HPDE6-E6E7 (cell line): ENCODE measurements around the gene CEBPB.

ENCODE experiments used
- DNase-seq: peaks from one replicate; pipeline ENCODE4 v3.0.0; 2011; ENCODE audit warnings: missing footprints; ENCODE audit errors: extremely low spot score

CEBPB gene

DNA sequence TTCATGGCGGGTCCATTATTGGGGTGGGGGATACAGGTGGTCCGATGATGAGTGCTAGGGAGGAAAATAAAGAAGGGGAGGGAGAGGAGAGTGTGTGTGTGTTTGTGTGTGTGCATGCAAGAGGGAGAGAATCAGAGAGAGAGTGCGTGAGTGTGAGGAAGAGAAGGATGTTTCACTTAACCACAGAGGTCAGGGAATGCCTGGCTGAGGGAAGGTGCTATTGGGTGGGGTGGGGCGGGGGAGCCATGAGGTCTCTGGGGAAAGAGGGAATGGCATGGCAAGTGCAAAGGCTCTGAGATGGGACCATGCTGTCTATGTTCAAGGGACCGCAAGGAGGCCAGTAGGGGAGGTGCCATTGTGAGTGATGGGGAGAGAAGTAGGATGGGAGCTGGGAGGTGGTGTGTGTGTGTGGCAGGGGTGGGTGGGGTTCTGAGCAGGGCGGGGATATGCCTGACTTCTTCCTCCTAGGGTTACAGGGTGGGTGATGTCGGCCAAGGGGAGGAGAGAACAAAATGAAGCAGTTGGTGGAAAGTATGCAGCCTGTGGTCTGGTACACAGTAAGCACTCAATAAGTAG is 23.0 kb downstream of the CEBPB start:
- no peak for DNase-seq

DNA sequence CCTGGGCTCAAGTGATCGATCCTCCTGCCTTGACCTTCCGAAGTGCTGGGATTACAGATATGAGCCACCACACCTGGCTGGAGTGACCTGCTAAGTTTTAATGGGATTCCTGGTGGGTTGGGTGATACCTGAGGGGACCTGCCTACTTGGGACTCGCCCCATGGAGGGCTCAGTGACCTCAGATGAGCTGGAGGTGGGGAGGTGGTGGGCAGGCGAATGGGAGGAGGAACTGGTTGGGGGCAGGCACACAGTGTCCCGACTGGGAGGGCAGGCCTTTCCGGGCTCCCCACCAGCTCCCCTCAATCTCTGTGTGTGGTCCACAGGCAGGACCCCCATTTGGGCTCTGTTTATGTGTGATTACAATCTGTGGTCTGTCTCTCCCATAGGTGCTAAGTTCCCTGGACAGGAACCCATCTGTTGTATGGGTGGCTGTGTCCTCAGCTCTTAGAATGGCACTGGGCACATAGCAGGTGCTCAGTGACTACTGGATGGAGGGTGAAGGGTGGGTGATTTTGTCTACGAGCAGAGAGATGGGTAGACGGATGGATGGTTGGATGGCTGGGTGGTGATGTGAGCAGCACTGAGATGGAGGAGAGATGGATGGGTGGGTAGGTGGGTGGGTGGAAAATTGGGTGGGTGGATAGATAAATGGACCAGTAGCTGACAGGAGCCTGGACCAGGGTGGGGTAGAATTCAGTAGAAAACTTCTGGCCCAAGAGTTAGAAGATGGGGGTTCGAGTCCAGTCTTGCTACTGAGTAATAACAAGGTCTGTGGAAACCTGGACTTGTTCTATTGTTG is 23.8 kb downstream of the CEBPB start:
- no peak for DNase-seq

DNA sequence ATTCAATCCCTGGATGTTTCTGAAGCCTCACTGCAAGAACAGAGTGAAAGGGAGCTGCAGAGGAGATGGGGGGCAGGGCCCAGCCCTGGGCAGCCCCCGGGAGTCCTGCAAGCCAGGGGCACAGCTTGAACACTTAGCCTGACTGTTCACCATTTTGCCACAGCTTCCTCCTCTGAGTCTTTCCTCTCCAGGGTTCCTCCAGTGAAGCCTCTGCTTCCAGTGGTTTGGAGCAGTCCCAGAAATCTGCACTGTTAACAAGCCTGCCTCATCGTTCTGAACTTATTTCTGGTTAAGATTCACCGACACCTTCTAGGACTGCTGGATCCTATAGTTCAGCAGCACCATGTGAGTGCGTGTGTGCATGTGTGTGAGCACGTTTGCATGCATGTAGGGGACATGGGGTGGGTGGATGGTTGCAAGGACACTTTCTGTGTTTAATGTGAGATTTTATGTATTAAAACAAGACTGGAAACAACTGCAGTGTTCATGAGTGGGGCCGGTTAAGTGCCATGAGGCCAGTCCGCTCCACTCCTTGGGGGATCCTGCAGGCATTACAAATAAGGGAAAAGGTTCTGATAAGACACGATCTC is 24.6 kb downstream of the CEBPB start:
- DNase-seq: no peak

DNA sequence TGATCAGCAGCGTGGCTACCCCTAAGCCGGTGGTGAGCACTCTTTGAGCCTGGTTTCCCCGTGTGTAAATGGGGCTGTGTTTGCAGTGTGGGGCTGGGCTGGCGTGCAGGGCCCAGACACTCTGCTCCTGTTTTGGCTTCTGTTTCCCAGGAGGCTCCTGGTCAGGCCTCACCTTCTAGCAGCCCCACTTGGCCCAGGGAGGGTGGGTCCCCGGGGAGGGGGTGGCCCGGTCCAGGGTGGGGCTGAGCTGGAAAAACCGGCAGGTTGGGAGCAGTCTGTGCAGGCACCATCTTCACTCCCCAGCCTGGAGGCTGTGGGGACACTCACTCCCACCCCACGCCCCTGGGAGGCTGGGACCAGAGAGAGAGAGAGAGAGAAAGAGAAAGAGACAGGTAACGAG is 25.3 kb downstream of the CEBPB start:
- DNase-seq: no peak

DNA sequence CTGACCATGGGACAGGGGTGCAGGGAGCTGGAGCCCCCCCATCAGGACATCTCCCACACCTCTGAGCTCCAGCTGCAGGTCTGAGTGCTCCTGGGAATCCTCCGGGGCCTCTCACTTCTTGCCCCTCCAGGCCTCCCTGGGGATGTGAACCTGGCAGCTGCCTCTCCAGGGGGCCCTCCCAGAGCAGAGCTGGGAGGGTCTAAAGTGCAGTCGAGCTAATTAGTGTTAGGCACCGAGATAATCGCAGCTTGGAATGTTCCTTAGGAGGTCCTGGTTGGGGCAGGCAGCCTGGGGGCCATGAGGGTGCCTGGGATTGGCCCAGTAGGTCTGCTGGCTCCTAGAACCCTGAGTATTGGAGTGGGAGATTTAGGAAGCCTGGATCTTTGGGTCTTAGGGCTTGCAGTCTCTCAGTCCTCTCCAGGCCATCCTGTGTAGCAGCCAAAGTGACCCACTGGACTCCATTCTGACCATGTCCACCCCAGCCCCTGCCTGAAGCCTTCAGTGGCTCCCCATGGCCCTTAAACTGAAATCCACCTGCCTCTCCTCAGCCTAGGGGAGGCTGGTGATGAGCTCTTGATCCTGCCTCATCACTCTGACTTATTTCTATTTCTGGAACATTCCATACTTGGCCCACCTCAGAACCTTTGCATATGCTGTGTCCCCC is 26.0 kb downstream of the CEBPB start:
- no peak for DNase-seq

DNA sequence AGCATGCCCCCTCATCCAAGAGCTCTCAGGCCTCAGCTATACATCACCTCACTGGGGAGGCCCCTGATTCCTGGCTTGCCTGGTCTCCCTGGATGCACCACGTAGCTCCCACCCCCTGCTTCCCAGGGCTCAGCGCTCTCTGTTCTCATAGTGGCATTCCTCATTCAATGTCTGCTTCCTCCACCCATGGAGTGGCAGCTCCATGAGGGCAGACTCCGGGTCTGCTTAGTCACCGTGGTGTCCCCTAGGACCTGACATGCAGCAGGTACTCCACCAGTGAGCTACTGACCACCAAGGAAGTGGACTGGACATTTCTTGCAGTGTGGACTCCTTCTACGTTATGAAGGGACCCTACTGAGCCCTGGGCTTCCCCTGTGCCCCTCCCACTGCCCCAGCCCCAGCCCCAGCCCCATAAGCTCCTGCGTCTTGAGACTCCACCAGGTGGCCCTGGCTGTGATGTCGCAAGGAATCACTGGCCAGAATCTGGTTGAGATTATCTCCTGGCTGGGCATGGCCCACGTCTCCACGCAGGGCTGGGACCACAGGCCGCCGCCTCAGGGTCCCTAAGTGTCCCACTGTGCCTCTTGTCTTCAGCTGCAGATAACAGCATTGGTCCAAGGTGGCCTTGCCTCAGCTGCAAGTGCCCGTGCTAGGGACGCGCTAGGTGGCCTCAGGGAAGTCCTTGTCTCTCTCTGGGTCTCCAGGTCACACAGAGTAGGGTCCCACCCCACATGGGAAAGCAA is 26.7 kb downstream of the CEBPB start:
- DNase-seq: no peak

DNA sequence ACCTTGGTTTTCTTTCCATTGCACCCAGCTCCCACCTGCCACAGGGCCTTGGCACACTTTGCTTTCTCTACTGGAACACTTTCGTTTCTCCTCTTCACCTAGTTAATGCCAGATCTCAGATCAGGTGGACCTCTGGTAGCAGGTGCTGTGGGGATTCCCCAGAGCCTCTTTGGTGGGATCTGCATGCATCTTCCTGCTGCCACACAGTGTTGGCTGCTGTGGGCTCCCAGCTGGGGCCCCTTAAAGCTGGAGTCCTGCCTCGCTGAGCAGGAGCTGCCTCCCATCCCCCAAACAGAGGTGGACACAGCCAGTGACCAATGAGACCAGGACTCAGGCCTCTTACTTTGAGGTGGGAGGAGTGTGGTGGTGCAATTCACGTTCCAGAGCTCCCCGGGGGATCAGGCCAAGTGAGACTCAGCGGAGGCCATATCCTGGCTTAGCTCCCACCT is 28.4 kb downstream of the CEBPB start:
- DNase-seq: no peak

DNA sequence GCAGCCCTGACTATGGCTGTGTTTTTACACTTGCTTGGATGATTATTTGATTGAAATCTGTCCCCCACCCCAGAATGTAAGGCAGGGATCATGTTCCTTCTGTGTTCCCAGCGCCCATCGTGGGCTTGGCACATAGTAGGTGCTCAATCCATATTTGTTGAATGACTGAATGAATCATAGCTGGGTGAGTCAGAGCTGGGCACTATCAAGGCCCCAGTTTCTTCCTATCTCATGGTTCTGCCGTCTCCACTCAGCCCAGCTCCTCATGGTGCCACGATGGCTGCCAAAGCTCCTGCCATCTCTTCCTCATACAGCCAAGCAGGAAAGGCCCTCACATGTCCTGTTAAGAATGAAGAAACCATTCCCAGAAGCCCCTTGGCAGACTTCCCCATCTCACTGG is 29.0 kb downstream of the CEBPB start:
- DNase-seq: no peak

DNA sequence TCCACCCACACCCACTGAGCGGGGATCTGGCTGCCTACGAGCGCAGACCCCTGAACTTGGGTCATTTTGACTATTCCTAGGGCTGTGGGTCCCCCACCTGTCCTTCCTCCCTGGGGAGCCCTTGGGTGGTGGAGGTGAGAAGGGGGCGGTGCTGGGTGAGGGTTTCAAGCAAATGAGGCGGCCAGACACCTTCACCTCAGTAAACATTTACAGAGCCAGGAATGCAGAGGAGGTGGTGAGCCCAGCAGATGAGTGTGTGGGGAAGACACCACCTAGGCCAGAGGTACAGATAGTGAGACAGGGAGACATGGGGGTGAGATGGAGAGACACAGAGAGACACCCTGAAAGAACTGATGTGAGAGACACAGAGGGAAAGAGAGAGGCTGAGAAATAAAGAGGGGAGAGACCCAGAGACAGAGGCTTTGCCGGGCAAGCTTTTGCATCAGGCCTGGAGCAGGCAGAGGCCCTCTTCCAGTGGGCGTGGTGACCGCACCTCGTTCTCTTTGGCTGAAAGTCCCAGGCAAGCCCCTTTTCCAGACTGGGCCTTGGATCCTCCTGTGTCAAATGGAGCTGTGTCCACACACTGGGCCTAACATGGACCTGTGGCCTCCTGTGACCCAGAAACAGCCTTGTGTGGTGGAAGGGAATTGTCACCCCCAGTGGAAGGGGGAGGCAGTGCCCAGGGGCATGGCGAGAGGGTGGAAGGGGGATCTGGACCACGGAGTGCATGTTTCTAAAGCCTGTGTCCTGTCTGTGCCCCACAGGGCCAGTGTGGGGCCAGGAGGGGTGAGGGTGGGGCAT is 29.7 kb downstream of the CEBPB start:
- no peak for DNase-seq

DNA sequence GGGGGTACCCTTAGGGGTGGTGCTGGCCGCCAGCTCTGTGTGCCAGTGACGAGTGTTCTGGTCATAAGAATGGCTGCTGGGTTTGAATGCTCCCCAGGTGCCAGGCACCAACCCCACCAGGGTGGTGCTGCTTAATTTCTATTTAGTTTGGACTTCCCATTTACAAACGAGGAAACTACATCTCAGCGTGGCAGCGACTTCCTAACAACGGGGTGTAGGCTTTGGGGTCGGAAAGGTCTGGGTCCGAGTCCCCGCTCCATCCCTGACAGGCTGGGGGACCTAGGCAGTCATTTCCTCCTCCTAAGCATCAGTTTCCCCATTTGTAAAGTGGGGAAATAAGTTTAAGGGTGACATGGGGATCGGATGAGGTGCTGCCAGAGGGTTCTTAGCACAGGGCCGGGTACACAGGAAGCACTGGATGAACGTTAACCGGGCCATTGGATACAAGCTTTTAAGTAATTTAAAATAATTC is 30.3 kb downstream of the CEBPB start:
- no peak for DNase-seq

DNA sequence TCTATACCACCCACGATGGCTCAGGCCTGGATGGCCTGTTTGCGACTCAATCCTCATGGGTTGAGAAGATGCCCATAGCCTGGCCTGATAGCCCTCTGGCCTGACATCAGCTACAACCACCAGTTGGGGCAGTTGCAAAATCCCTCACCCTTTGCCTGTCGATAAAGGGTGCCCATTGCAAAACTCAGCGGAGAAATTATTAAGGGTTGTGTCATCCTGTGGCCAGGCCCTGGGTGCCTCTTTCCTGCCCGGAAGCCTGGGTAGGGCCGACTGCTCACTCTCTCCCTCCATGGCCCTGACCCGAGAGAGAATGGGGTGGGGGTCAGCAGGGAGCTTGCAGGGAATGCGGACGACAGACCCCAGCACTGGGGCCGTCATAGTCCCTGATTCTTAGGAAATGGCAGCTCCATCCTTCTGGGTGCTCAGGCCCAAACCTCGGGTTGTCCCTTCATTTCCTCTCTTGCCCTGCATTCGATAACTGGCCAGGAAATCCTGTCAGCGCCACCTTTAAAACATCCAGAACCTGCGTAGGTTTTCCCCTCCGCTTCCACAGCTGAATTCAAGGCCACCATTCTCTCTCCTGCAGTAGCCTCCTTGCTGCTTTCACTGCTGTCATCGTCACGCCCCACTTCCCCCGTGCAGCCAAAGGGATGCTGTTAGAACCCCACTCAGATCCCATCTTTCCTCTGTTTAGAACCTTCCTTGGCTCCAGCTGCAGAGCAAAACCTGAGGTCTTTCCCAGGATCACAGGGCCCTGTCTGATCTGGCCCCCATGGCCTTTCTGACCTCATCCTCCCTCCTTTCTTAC is 31.1 kb downstream of the CEBPB start:
- peak; percentile 98 for DNase-seq

DNA sequence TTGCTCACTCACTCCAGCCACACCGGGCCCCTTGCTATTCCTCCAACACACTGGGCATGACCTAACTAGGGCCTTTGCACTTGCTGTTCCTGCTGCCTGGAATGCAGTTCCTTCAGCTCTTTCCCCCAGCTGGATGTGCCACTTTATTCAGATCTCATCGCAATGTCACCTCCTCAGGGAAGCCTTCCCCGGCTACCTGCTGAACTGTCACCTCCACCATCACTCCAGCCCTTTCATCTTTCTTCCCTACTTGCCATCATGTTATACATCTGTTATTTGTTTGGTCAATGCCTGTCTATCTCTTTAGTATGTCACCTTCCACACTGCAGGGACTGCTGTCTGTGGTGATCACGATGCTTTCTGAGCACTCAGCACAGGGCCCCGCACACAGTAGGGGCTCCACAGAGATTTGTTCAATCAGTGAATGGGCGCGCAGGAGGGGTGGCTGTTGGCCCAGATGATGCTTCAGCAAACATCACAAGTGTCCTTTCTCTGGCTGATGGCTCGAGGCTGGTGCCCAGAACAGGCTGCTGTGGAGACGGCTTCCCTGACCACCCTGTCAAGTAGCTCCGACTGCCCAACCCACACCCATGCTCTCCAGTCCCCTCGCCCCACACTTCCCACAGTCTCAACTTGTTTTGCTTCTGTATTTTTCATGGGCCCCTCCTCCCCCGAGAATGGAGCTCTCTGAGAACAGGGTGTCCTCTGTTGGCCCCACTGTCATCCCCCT is 31.8 kb downstream of the CEBPB start:
- no peak for DNase-seq

DNA sequence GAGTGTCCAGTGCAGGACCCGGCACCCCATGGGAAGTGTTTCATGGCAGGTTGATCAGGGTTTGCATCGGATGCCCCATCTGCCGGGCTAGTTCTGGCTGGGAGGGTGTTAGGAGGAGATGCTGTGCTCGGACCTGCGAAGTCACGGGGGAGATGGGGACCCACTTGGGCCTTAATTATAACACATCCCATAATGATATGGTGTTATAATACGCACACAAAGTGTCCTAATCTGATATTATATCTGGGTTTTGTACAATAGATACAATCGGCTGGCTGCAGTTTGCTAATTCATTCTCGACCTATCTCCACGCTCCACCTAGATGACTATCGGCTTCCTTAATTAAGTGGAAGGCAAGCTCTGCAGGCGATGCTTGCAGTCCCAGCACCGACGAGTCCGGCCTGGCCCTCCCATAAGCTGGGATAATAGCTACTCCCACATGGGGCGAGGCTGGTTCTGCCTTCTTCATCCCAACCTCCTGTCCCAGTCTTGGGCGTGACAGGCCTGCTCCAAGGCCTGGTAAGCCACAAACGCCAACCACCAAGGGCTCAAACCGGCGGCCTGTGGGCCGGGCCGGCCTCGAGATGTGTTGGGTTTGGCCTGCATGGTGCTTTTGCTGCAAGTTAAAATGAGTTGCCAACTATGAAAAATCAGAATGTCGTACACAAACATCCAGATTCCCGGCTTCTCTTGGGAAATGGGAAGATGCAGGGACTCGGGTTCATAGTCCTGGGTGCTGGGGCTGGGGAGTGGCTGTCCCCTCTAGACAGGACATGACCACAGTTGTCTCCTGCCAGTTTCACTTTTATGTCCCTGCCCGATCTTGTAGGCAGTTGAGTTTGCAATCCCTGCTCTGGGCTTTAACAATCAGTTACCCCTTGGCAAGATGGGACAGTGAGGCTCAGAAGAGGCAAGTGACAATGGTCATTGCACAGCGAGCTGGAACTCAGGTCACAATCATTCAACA is 32.7 kb downstream of the CEBPB start:
- DNase-seq: no peak

DNA sequence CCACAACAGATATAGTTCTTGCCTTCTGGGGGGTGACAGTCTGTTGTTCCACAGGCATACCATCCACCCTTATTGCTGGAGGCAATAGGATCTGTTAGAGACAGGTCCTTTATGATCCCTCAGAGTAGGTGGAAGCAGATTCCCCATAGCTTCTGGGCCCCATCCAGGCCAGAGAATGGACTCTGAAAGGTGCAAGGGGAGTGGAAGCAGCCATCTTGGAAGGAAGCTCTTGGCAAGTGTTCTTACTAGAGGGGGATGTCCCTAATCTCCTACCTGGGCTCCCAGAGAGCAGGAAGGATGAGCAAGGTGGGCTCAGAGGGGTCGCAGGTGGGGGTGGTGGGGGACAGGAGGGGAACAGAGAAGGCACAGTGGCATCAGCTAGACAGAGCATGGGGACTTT is 33.4 kb downstream of the CEBPB start:
- DNase-seq: no peak

DNA sequence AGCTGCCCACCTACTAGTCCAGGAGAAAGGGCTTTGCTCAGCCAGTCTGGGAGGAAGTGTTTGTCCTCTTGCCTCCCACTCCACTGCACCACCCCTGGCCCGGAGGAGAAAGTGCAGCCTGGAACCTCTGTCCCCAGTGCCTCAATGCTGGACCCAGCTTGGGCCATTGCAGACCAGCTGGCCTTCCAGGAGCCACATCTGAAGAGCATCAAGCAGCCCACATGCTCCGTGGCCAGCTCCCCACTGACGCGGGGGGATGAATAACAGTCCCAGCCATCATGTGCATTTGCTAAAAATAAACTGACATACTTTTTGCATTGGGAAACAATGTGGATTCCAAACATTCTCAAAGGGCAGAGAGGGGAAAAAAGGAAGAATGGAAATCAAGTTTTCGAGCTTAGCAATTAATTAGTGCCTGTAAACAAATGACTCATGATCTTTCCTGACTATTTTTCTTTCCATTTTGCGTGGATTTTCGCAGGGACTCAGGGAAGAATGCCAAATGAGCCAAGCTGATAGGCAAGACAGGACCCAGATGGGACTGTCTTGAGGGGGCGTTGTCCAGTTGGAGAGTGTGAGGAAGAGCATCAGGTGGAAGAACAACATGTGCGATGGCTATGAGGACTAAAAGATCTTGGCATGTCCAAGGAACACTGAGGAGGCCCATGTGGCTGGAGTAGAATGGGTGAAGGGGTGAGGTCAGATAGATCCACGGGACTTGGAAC is 34.1 kb downstream of the CEBPB start:
- DNase-seq: no peak

DNA sequence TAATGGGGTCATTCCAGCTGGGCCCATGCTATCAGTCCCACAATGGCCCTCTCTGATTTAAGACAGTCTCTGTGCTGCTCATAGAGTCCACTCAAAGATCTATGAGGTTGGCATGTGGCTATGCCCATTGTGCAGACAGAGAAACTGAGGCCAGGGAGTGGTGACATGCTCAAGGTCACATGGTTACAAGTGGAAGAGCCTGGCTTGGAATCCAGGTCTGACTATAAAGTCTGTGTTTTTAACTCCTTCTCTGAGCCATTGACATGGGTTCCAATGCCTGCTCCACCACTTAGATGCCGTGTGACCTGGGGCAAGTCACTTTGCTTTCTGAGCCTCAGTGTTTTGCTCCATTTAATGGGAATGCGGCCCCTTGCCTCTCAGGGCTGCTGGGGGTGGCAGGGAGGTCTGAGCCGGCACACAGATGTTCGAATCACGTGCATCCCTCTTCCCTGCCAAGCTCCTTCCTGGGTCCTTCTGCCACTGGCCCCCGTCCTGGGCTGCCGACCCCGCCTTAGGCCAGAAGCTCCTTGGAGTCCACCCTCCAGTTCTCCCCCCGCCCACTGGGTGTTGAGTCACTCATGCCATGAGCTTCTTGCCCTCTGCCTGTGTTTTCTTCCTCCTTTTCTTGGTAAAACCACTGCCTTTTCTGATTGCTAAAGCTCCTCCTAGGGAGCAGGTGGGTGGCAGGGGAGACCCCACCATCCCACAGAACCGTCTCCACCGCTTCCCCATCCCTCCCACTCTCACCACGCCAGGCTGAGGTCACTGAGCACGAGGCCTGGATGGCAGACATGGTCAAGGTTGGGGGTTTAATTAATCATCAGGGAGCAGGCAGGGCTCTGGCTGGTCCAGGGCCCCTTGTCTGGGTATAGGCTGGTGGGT is 35.7 kb downstream of the CEBPB start:
- DNase-seq: no peak

DNA sequence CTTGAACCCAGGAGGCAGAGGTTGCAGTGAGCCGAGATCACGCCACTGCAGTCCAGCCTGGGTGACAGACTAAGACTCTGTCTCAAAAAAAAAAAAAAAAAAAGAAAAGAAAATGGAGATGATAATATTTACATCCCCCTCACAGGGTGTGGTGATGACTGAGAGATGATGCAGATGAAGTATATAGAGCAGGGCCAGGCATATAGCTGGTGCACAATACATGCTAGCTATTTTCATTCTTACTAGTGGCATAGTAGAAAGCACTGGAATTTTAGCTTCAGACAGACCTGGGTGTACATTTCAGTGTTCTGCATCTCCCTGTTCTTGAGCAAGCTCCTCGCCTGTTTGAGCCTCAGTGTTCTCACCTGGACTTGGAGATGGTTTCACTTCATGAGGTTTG is 36.9 kb downstream of the CEBPB start:
- DNase-seq: no peak
